Measurements from ENCODE around the gene RETREG2. TPM values are rescaled to one million over a fixed set of nuclear protein-coding genes. Genes with fewer than 3 reads are reported as not detected.

Gene RETREG2
- total RNA-seq, 2 donors from 2014 or later: 41.9 to 43.6 TPM

DNA sequence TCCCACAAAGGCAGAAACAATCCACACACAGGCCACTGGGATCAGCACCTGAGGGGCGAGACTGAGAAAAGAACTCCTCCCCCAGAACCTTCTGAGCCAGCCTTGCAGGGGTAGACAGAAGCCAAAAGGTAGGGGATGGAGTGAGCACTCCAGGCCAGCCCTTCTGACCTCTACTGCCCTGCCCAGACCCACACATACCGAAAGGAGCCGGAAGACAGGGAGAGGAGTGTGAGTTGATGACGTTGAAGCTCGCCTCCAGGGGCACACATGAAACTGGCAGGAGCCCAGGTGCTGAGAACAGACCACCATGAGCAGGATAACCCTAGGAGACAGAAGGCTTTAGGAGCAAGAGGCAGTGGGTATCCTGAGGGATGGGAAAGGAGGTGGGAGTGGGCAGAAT lies 10.1 kb upstream of the RETREG2 start:
- Histone ChIP-seq H3K4me3 (no peak overlapping the region), H3K36me3 (replicated peaks in 1 of 2; ENCODE audit: insufficient read depth in 1 of 2, low read depth in 2 of 2) (peaks cover 0 to 7% of the 10 kb centered on the region in 2 donors), H3K9me3 (no peaks in the 10 kb centered on the region), H3K4me1 (no peaks in the 10 kb centered on the region), H3K27me3 (no peaks in the 10 kb centered on the region), H3K27ac (no peak overlapping the region)
- TF ChIP-seq, protein P1, sequence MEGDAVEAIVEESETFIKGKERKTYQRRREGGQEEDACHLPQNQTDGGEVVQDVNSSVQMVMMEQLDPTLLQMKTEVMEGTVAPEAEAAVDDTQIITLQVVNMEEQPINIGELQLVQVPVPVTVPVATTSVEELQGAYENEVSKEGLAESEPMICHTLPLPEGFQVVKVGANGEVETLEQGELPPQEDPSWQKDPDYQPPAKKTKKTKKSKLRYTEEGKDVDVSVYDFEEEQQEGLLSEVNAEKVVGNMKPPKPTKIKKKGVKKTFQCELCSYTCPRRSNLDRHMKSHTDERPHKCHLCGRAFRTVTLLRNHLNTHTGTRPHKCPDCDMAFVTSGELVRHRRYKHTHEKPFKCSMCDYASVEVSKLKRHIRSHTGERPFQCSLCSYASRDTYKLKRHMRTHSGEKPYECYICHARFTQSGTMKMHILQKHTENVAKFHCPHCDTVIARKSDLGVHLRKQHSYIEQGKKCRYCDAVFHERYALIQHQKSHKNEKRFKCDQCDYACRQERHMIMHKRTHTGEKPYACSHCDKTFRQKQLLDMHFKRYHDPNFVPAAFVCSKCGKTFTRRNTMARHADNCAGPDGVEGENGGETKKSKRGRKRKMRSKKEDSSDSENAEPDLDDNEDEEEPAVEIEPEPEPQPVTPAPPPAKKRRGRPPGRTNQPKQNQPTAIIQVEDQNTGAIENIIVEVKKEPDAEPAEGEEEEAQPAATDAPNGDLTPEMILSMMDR (IDR thresholded peaks at IDR 0.05): no peak
- TF ChIP-seq POLR2A (IDR thresholded peaks at IDR 0.05): no peak
- intact Hi-C loops (cut with DNase I): loop anchor here (10.0 kb wide), 1 partner anchor 207 kb away; no protein-coding TSS in a partner anchor
- ATAC-seq (no peak), DNase-seq (no peak)
- 65 to 69% methylated on average over 5 of the region's 5 CpGs for WGBS, 2 donors

DNA sequence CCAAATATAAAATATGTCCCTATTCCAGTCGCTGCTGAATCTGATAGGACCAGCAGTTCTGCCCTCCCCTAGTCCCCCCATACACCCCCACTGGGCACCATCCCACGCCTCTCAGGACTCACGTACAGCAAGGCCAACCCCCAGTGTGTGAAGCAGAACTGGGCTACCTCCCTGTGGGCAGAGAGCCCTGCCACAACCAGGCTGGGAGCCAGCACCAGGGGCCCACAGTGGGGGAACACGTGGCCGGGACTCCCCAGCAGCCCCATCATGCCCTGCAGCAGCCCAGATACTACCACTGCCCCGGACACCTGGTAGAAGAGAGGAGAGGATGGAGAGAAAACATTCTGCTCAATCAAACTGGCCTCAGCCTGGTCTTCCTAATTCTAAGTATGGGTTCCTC lies 9.5 kb upstream of the RETREG2 start:
- H3K36me3 ChIP-seq (replicated peaks in 1 of 2; ENCODE audit: insufficient read depth in 1 of 2, low read depth in 2 of 2): peaks cover 0 to 11% of the 10 kb centered on the region in 2 donors
- ATAC-seq: no peak
- no peak overlapping the region for H3K27ac ChIP-seq
- H3K9me3 ChIP-seq: no peaks in the 10 kb centered on the region
- WGBS, 2 donors: 34 to 63% methylated on average over 2 to 6 of the region's 6 CpGs
- DNase-seq: no peak
- no peaks in the 10 kb centered on the region for H3K4me1 ChIP-seq
- intact Hi-C loops (cut with DNase I): loop anchor here (10.0 kb wide), 1 partner anchor 206 kb away; no protein-coding TSS in a partner anchor
- H3K27me3 ChIP-seq: no peaks in the 10 kb centered on the region
- no peak for TF ChIP-seq POLR2A (IDR thresholded peaks at IDR 0.05)
- TF ChIP-seq, protein P1 (IDR thresholded peaks at IDR 0.05): no peak
- H3K4me3 ChIP-seq: no peak overlapping the region

DNA sequence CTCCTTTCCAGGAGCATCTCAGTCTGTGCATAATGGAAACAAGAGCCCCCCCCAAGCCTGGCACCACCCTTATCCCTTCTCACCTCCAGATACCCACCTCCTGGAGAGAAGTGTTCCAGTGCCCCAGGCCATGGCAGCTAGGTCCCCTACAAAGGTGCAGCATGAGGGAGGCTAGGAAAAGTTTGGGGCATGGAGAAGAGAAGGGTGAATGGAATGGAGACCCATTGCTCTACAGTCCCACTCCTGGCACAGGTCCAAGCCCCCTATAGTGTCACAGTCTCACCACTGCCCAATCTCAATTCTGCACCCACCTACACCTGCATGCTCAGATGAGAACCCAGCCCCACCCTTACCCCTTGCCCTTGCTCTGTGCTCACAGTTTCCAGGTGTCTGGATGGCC lies 9.1 kb upstream of the RETREG2 start:
- intact Hi-C loops (cut with DNase I): loop anchor here (10.0 kb wide), 1 partner anchor 206 kb away; no protein-coding TSS in a partner anchor
- ATAC-seq (no peak), DNase-seq (no peak)
- TF ChIP-seq, protein P1 (IDR thresholded peaks at IDR 0.05): no peak
- no peak for TF ChIP-seq POLR2A (IDR thresholded peaks at IDR 0.05)
- peaks cover 0 to 11% of the 10 kb centered on the region in 2 donors for H3K36me3 ChIP-seq (replicated peaks in 1 of 2; ENCODE audit: insufficient read depth in 1 of 2, low read depth in 2 of 2)
- H3K27ac ChIP-seq: no peak overlapping the region
- H3K27me3 ChIP-seq: no peaks in the 10 kb centered on the region
- H3K9me3 ChIP-seq: no peaks in the 10 kb centered on the region
- H3K4me1 ChIP-seq: no peaks in the 10 kb centered on the region
- H3K4me3 ChIP-seq: no peak overlapping the region

DNA sequence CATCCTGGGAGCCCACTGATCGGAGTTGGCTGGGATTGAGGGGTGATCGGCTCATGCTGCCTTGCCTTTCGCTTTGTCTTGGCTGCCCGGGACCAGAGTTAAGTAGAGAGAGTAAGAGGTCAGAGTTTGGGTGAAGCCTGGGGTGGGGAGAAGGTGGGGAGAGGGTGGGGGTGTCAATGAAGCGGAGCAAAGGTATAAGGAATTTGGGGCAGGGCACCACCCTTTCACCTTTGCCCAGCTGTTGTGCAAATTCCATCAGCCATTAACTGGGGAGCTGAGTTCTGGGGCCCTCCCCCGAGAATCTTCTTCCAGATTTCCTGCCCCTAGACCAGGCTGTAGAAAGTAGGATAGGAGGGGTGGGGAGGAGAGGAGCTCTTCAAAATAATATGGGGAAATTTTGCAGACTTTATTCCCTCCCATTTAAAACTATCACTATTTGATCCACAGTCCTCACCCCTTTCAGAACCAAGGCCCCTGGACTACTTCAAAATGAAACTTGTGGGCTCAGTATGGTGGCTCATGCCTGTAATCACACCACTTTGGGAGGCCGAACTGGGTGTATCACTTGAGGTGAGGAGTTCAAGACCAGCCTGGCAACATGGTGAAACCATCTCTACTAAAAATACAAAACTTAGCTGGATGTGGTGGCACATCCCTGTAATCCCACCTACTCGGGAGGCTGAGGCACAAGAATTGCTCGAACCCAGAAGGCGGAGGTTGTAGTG lies 8.0 kb upstream of the RETREG2 start, which contains the start of gene SLC23A3:
Gene SLC23A3 (minus strand): TSS at position 100 of the 725 bp plus-strand sequence. CDS start 45 bp downstream, at position 55.
- ATAC-seq (no peak), DNase-seq (no peak)
- intact Hi-C loops (cut with DNase I): loop anchor here (5.0 to 10.0 kb wide), 3 partner anchors 55 to 205 kb away; partner anchors contain the start of genes ANKZF1 and ATG9A
- Histone ChIP-seq H3K27ac (no peak within 1 kb of the TSS), H3K36me3 (replicated peaks in 1 of 2; ENCODE audit: insufficient read depth in 1 of 2, low read depth in 2 of 2) (peaks cover 0 to 11% of the 10 kb centered on the region in 2 donors), H3K9me3 (no peaks in the 10 kb centered on the region), H3K4me1 (peaks cover 10% of the 10 kb centered on the region), H3K27me3 (no peaks in the 10 kb centered on the region), H3K4me3 (no peak within 1 kb of the TSS)
- WGBS, 2 donors: 74 to 80% methylated on average over 10 of the region's 10 CpGs
- TF ChIP-seq, protein P1 (IDR thresholded peaks at IDR 0.05): no peak
- no peak for TF ChIP-seq POLR2A (IDR thresholded peaks at IDR 0.05)

Data from body of pancreas (tissue), 4 donors.